ENCODE results near the gene ROBO1. TPM values are rescaled to one million over a fixed set of nuclear protein-coding genes. Genes with fewer than 3 reads are reported as not detected.
"Not testable (repeated sequence)": the region's sequence is repeated elsewhere in the genome, so short reads cannot be mapped to it uniquely, and the experiment has no call there.

ROBO1 gene
- total RNA-seq: 0.42 TPM

DNA sequence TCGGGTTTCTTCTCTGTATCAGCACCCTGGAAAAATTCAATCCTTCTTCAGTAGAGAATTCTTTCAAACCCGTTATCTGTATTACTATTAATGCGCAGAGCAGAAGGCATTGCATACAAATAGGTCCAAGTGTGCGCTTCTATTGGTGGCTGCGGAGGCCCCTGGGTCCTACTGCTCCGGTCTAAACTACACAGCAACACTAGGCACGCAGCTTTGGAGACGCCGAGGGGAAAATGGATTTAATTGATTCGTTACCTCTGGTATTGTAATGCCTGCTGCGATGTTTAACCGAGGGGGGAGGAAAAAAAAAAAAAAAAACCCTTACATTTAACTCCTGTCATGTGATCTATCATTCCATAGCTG lies at the start of gene ROBO1:
ROBO1 (minus strand) TSS at position 94 of the 363 bp plus-strand sequence.
- Histone ChIP-seq H3K9me3 (ENCODE audit: low read depth, low read length) (peaks cover 8% of the 10 kb centered on the region), H3K4me3 (ENCODE audit: low read length) (no peak within 1 kb of the TSS), H3K4me1 (ENCODE audit: insufficient read depth, low read length) (no peaks in the 10 kb centered on the region), H3K27me3 (ENCODE audit: insufficient read depth, low read length) (peaks cover 22% of the 10 kb centered on the region)

DNA sequence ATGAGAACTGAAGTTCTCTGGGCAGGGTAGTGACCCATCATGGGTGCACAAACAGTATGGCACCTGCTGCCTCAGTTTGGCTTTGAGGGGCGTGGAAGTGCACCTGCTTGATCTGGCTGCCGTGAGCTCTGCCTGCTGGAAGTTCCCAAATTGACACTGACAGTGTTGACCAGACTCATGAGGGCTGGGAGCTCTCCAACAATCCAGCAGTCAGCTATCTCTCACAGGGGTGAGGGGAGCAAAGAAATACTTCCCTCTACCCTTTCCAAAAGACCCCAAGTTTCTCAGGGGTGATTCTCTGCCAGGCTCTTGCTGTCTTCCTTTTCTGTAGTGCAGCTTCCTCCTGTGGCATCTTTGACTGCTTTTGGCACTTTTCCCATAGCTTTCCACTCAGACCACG lies 49.4 kb upstream of the ROBO1 start:
- Histone ChIP-seq H3K4me3 (ENCODE audit: low read length) (no peak overlapping the region), H3K9me3 (ENCODE audit: low read depth, low read length) (peaks cover 8% of the 10 kb centered on the region), H3K4me1 (ENCODE audit: insufficient read depth, low read length) (no peaks in the 10 kb centered on the region), H3K27me3 (ENCODE audit: insufficient read depth, low read length) (no peaks in the 10 kb centered on the region)

- Histone ChIP-seq H3K4me3 (ENCODE audit: low read length) (no peak overlapping the region), H3K27me3 (ENCODE audit: insufficient read depth, low read length) (no peaks in the 10 kb centered on the region), H3K9me3 (ENCODE audit: low read depth, low read length) (peaks cover 8% of the 10 kb centered on the region), H3K4me1 (ENCODE audit: insufficient read depth, low read length) (no peaks in the 10 kb centered on the region)
Observed at GRCh38 chr3:79815478-79815877, 47.7 kb upstream of the ROBO1 start.

DNA sequence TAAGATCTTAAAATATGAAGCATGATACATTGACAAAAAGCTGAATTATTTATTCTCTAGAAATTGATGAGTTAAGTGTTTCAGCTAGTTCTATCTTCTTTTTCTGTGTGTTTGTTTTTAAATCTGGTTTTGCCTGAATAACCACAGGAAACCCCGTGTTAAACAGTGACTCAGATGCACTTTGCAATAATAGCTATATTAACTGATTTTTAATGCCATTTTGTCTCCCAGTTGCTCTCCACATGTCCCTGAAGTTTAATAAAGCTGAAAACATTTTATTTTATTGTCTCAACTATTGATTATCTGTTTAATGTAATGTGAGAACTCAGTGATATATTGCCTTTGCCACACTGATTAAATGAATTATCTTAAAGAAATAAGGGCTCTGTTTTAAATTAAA lies 42.8 kb upstream of the ROBO1 start:
- Histone ChIP-seq H3K9me3 (ENCODE audit: low read depth, low read length) (peaks cover 5% of the 10 kb centered on the region), H3K27me3 (ENCODE audit: insufficient read depth, low read length) (no peaks in the 10 kb centered on the region), H3K4me3 (ENCODE audit: low read length) (no peak overlapping the region), H3K4me1 (ENCODE audit: insufficient read depth, low read length) (no peaks in the 10 kb centered on the region)

GRCh38 chr3:79810092-79810491 lies 42.3 kb upstream of the ROBO1 start:
- Histone ChIP-seq H3K4me3 (ENCODE audit: low read length) (no peak overlapping the region), H3K27me3 (ENCODE audit: insufficient read depth, low read length) (no peaks in the 10 kb centered on the region), H3K9me3 (ENCODE audit: low read depth, low read length) (peaks cover under 1% of the 10 kb centered on the region), H3K4me1 (ENCODE audit: insufficient read depth, low read length) (no peaks in the 10 kb centered on the region)

- no peaks in the 10 kb centered on the region for H3K4me1 ChIP-seq (ENCODE audit: insufficient read depth, low read length)
- H3K9me3 ChIP-seq (ENCODE audit: low read depth, low read length): no peaks in the 10 kb centered on the region
- no peak overlapping the region for H3K4me3 ChIP-seq (ENCODE audit: low read length)
- H3K27me3 ChIP-seq (ENCODE audit: insufficient read depth, low read length): no peaks in the 10 kb centered on the region
Observed at GRCh38 chr3:79809106-79809505, 41.3 kb upstream of the ROBO1 start.

DNA sequence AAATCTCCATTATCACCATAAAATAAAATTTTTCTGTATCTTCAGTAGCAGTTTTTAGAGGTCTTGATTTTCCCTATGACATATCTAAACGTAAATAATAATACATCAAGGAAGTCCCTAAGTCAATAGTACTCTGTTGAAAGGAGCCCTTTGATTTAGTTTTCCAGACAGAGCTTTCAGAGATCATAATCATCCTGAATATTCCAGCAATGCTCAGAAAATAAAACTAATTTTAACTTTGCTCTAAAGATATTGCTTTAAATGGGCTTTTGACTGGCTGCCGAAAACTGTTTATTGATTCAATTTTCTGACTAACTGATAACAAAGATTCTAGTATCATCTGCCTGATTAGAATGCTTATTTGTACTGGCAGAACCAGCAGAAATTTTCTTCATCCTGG lies 40.7 kb upstream of the ROBO1 start:
- Histone ChIP-seq H3K4me3 (ENCODE audit: low read length) (no peak overlapping the region), H3K9me3 (ENCODE audit: low read depth, low read length) (no peaks in the 10 kb centered on the region), H3K27me3 (ENCODE audit: insufficient read depth, low read length) (no peaks in the 10 kb centered on the region), H3K4me1 (ENCODE audit: insufficient read depth, low read length) (no peaks in the 10 kb centered on the region)

GRCh38 chr3:79790177-79790576 lies 22.4 kb upstream of the ROBO1 start:
- H3K4me1 ChIP-seq (ENCODE audit: insufficient read depth, low read length); H3K4me3 ChIP-seq (ENCODE audit: low read length); H3K27me3 ChIP-seq (ENCODE audit: insufficient read depth, low read length); H3K9me3 ChIP-seq (ENCODE audit: low read depth, low read length): not testable (repeated sequence)

GRCh38 chr3:79773291-79773690 lies 5.5 kb upstream of the ROBO1 start:
- peaks cover 8% of the 10 kb centered on the region for H3K9me3 ChIP-seq (ENCODE audit: low read depth, low read length)
- no peak overlapping the region for H3K4me3 ChIP-seq (ENCODE audit: low read length)
- H3K4me1 ChIP-seq (ENCODE audit: insufficient read depth, low read length): no peaks in the 10 kb centered on the region
- no peaks in the 10 kb centered on the region for H3K27me3 ChIP-seq (ENCODE audit: insufficient read depth, low read length)

DNA sequence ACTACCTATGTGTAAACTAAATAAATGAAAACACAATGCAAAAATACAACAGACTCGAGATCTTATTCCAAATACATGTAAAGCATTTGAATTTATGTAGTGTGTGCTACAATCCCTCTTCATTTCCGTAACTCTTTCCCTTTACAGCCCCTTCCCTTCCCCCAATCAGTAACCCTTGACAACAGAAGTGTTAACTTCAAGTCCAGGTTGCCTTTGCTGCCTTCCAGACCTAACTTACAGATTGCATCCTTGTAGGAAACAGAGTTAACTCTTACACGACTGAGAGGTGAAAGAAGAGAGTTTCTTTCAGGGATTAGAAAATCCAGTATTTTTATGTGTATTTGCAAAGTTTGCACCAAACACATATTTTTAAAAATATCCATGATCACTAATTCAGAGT lies 1.4 kb upstream of the ROBO1 start:
- peaks cover 8% of the 10 kb centered on the region for H3K9me3 ChIP-seq (ENCODE audit: low read depth, low read length)
- H3K4me1 ChIP-seq (ENCODE audit: insufficient read depth, low read length): no peaks in the 10 kb centered on the region
- H3K27me3 ChIP-seq (ENCODE audit: insufficient read depth, low read length): peaks cover 22% of the 10 kb centered on the region
- no peak overlapping the region for H3K4me3 ChIP-seq (ENCODE audit: low read length)

- no peaks in the 10 kb centered on the region for H3K4me1 ChIP-seq (ENCODE audit: insufficient read depth, low read length)
- H3K4me3 ChIP-seq (ENCODE audit: low read length): no peak overlapping the region
- peaks cover 22% of the 10 kb centered on the region for H3K27me3 ChIP-seq (ENCODE audit: insufficient read depth, low read length)
- peaks cover 8% of the 10 kb centered on the region for H3K9me3 ChIP-seq (ENCODE audit: low read depth, low read length)
Observed at GRCh38 chr3:79767194-79767904, 449 bp downstream of the ROBO1 start.

- no peak overlapping the region for H3K4me3 ChIP-seq (ENCODE audit: low read length)
- peaks cover 22% of the 10 kb centered on the region for H3K27me3 ChIP-seq (ENCODE audit: insufficient read depth, low read length)
- no peaks in the 10 kb centered on the region for H3K4me1 ChIP-seq (ENCODE audit: insufficient read depth, low read length)
- H3K9me3 ChIP-seq (ENCODE audit: low read depth, low read length): peaks cover 5% of the 10 kb centered on the region
Observed at GRCh38 chr3:79766496-79767193, 1.2 kb downstream of the ROBO1 start.

DNA sequence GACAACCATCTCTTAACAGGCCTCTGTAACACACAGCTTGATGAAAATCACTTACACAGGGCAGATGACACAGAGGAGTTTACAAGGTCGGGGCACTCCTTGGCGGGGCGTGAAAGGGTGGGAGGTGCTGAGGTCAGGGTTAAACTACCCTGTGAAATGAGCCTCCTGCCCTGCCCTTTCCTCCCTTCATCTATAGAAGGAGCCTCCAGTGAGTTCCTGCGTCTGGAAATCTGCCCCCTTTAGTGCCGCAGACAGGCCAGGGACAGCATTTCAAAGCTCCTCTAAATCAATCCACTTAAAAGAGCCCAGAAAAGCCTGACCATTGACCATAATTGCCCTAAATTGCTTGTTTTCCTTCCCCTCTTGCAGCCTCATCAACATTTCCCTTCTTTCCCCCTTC lies 1.9 kb downstream of the ROBO1 start:
- H3K4me3 ChIP-seq (ENCODE audit: low read length): no peak overlapping the region
- H3K4me1 ChIP-seq (ENCODE audit: insufficient read depth, low read length): no peaks in the 10 kb centered on the region
- H3K9me3 ChIP-seq (ENCODE audit: low read depth, low read length): no peaks in the 10 kb centered on the region
- peaks cover 22% of the 10 kb centered on the region for H3K27me3 ChIP-seq (ENCODE audit: insufficient read depth, low read length)

DNA sequence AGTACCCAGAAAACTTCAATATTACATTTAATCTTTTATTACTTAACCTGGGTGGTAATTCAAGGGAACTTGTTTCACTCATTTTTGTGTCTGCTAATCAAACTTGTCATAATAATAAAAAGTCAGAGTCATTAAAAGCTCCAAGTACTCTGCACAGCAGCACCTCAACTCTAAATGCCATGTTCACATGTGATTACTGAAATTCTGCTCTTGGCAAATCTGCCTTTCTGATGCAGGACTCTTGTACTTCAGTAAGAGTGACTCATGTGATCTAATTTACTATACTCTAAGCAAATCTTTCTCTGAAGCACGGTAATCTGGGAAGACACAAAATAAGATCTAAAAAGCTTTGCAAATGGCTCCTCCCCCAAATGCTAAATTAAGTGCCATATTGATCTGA lies 6.4 kb downstream of the ROBO1 start:
- Histone ChIP-seq H3K4me3 (ENCODE audit: low read length) (no peak overlapping the region), H3K9me3 (ENCODE audit: low read depth, low read length) (no peaks in the 10 kb centered on the region), H3K27me3 (ENCODE audit: insufficient read depth, low read length) (peaks cover 5% of the 10 kb centered on the region), H3K4me1 (ENCODE audit: insufficient read depth, low read length) (no peaks in the 10 kb centered on the region)

DNA sequence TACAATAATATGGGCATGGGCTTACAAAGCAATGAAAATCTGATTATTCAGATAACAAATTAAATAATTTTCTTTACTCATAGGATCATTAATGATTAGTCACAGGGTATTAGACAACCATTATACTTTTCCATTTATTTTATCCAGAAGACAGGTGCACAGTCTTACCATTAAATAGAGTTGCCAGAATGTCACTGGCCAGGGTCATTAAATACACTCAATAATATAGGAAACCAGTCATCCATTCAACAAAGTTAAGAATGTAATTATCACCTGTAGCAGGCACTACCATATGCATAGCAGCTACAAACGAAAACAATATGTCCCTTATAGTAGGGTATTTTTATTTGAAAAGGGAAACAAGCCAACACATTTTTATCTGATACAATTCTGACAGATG lies 16.1 kb downstream of the ROBO1 start:
- no peaks in the 10 kb centered on the region for H3K4me1 ChIP-seq (ENCODE audit: insufficient read depth, low read length)
- no peaks in the 10 kb centered on the region for H3K27me3 ChIP-seq (ENCODE audit: insufficient read depth, low read length)
- no peaks in the 10 kb centered on the region for H3K9me3 ChIP-seq (ENCODE audit: low read depth, low read length)
- no peak overlapping the region for H3K4me3 ChIP-seq (ENCODE audit: low read length)

GRCh38 chr3:79737530-79737929 lies 30.3 kb downstream of the ROBO1 start:
- Histone ChIP-seq H3K4me3 (ENCODE audit: low read length) (no peak overlapping the region), H3K27me3 (ENCODE audit: insufficient read depth, low read length) (no peaks in the 10 kb centered on the region), H3K9me3 (ENCODE audit: low read depth, low read length) (no peaks in the 10 kb centered on the region), H3K4me1 (ENCODE audit: insufficient read depth, low read length) (no peaks in the 10 kb centered on the region)
